Thoracic aorta (tissue), 2 donors: ENCODE results near the gene SETD6. TPM values are rescaled to one million over a fixed set of nuclear protein-coding genes. Genes with fewer than 3 reads are reported as not detected.

Experiments used
- ATAC-seq: fragments of 150-250 bp; one replicate; pipeline ENCODE4 v1.8.0; 2017; ENCODE audit warnings: low read depth; ENCODE audit not compliant: insufficient number of reproducible peaks, low FRiP score
- DNase-seq: peaks from one replicate; pipeline ENCODE4 v3.0.0-alpha.2; 2020; ENCODE audit warnings: low spot score
- H3K27ac ChIP-seq, 2 donors: fragments of 200-600 bp; sonication (generic); 1 replicate in 1 of 2; 2 replicates in 1 of 2; pipeline ENCODE4 v1.5.1; 2016; ENCODE audit warnings: mild to moderate bottlenecking in 2 of 2, moderate library complexity in 2 of 2
- H3K27me3 ChIP-seq: fragments of 200-600 bp; sonication (generic); replicated peaks from 2 replicates; pipeline ENCODE4 v1.6.0; 2016; ENCODE audit warnings: mild to moderate bottlenecking; ENCODE audit not compliant: insufficient read depth
- H3K36me3 ChIP-seq: fragments of 200-600 bp; sonication (generic); one replicate; pipeline ENCODE4 v1.5.1; 2016
- H3K4me1 ChIP-seq, 2 donors: fragments of 200-600 bp; sonication (generic); 1 replicate in 1 of 2; 2 replicates in 1 of 2; pipeline versions ENCODE4 v1.5.1 to v1.6.0; 2016; ENCODE audit warnings: low read depth in 2 of 2, mild to moderate bottlenecking in 1 of 2; ENCODE audit not compliant: control insufficient read depth in 1 of 2
- H3K4me3 ChIP-seq: fragments of 200-600 bp; sonication (generic); 2 replicates; pipeline ENCODE4 v1.5.1; 2016; ENCODE audit warnings: mild to moderate bottlenecking
- H3K9me3 ChIP-seq: fragments of 200-600 bp; sonication (generic); 2 replicates; pipeline ENCODE4 v1.5.1; 2016
- CTCF ChIP-seq: fragments of 200-600 bp; sonication (generic); IDR thresholded peaks from one replicate; pipeline ENCODE4 v1.5.1; 2019; ENCODE audit warnings: antibody characterized with exemption
- total RNA-seq, 2 donors: library from RNA; depleted of rRNA; stranded (reverse); fragments of >200 nt; gene quantifications; one replicate each; pipeline versions ENCODE4 v1.1.0 to v1.2.3, GENCODE V29; 2016

The SETD6 gene
- total RNA-seq, 2 donors from 2014 or later, result 19.2 to 47.3 TPM

- ATAC-seq, result no peak
Measured at GRCh38 chr16:58511933-58512815, 3.1 kb upstream of the SETD6 start.

GRCh38 chr16:58513874-58514273, 1.4 kb upstream of the SETD6 start:
- H3K9me3 ChIP-seq, result no peaks in the 10 kb centered on the region
- TF ChIP-seq CTCF, result no peak
- DNase-seq (no peak), ATAC-seq (no peak)
- no peaks in the 10 kb centered on the region for H3K27me3 ChIP-seq
- H3K4me3 ChIP-seq, result no peak overlapping the region
- H3K27ac ChIP-seq, result no peak overlapping the region
- peaks cover 12% of the 10 kb centered on the region for H3K36me3 ChIP-seq
- peaks cover 4 to 15% of the 10 kb centered on the region in 2 donors for H3K4me1 ChIP-seq

More at GRCh38 chr16:58511933-58512815, 3.1 kb upstream of the SETD6 start:
- peaks cover 4 to 15% of the 10 kb centered on the region in 2 donors for H3K4me1 ChIP-seq
- no peak overlapping the region for H3K27ac ChIP-seq
- TF ChIP-seq CTCF, result peak; percentile 68
- DNase-seq, result peak; percentile 38
- H3K4me3 ChIP-seq, result no peak overlapping the region
- H3K27me3 ChIP-seq, result no peaks in the 10 kb centered on the region
- H3K9me3 ChIP-seq, result no peaks in the 10 kb centered on the region
- H3K36me3 ChIP-seq, result no peaks in the 10 kb centered on the region

- no peaks in the 10 kb centered on the region for H3K9me3 ChIP-seq
- peaks cover 4 to 15% of the 10 kb centered on the region in 2 donors for H3K4me1 ChIP-seq
- H3K27me3 ChIP-seq, result no peaks in the 10 kb centered on the region
- DNase-seq, result no peak
- H3K4me3 ChIP-seq, result peak overlapping the region; percentile 97
- H3K27ac ChIP-seq, result peak overlapping the region; percentile 71 to 78
- H3K36me3 ChIP-seq, result peaks cover 33% of the 10 kb centered on the region
- TF ChIP-seq CTCF, result no peak
- ATAC-seq, result no peak
Measured at GRCh38 chr16:58515871-58516767, 802 bp downstream of the SETD6 start.

GRCh38 chr16:58516768-58517107, 1.4 kb downstream of the SETD6 start:
- Histone ChIP-seq H3K27me3 (no peaks in the 10 kb centered on the region), H3K4me3 (no peak overlapping the region), H3K27ac (no peak overlapping the region), H3K4me1 (peaks cover 4 to 15% of the 10 kb centered on the region in 2 donors), H3K9me3 (no peaks in the 10 kb centered on the region), H3K36me3 (peaks cover 39% of the 10 kb centered on the region)
- TF ChIP-seq CTCF, result no peak
- DNase-seq (no peak), ATAC-seq (no peak)
